Measurements from ENCODE around the gene GLOD4. TPM values are rescaled to one million over a fixed set of nuclear protein-coding genes. Genes with fewer than 3 reads are reported as not detected.

GLOD4 gene
- total RNA-seq, 1 experiment from 2014 or later: 69.7 TPM

DNA sequence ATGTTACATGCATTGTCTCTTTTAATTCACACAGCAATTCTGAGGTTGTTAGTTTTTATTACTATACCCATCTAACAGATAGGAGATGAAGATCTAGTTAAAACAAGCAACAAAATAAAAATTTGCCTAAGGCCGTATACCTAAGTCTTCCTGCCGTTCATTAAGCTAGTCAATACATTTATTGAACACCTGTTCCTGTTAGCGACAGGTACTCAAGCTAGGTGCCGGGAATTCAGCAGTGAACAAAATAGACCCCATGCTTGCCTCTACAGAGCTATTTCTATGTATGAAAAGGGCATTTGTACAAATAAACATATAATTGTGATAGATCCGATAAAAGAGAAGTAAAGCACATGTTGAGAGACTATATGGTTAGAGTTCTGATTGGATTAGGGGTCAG is 64.0 kb downstream of the GLOD4 start:
- H3K9me3 ChIP-seq: no peaks in the 10 kb centered on the region
- Mint-ChIP-seq H3K9me3 (ENCODE audit: unreplicated experiment) (no peaks in the 10 kb centered on the region), H3K27me3 (ENCODE audit: insufficient read depth, unreplicated experiment) (no peaks in the 10 kb centered on the region), H3K27ac (ENCODE audit: unreplicated experiment) (no peak overlapping the region), H3K4me3 (ENCODE audit: unreplicated experiment) (no peak overlapping the region), H3K36me3 (ENCODE audit: insufficient read depth, unreplicated experiment) (peaks cover 5% of the 10 kb centered on the region), H3K4me1 (ENCODE audit: low read depth, unreplicated experiment) (no peaks in the 10 kb centered on the region)
- no peak overlapping the region for H3K4me3 ChIP-seq (ENCODE audit: low read depth, low read length)
- no TSS peak for BruUV-seq (replicated peaks)
- TF ChIP-seq, protein P1, sequence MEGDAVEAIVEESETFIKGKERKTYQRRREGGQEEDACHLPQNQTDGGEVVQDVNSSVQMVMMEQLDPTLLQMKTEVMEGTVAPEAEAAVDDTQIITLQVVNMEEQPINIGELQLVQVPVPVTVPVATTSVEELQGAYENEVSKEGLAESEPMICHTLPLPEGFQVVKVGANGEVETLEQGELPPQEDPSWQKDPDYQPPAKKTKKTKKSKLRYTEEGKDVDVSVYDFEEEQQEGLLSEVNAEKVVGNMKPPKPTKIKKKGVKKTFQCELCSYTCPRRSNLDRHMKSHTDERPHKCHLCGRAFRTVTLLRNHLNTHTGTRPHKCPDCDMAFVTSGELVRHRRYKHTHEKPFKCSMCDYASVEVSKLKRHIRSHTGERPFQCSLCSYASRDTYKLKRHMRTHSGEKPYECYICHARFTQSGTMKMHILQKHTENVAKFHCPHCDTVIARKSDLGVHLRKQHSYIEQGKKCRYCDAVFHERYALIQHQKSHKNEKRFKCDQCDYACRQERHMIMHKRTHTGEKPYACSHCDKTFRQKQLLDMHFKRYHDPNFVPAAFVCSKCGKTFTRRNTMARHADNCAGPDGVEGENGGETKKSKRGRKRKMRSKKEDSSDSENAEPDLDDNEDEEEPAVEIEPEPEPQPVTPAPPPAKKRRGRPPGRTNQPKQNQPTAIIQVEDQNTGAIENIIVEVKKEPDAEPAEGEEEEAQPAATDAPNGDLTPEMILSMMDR (IDR thresholded peaks at IDR 0.05; ENCODE audit: insufficient read depth in 1 of 2, low read depth in 1 of 2, low read length in 1 of 2, severe bottlenecking in 1 of 2, unreplicated experiment in 1 of 2): no peak
- ChIA-PET POLR2A (no interaction called here), CTCF (no interaction called here)
- no peaks in the 10 kb centered on the region for H3K27me3 ChIP-seq (replicated peaks; ENCODE audit: control insufficient read depth, insufficient read depth, low read length)
- no peaks in the 10 kb centered on the region for H3K36me3 ChIP-seq (ENCODE audit: control insufficient read depth, insufficient read depth, low read length)
- DNase-seq: no peak
- no peaks in the 10 kb centered on the region for H3K4me1 ChIP-seq
- intact Hi-C loops (cut with micrococcal nuclease; ENCODE audit: unreplicated experiment): no loop called here

Other genes with a start within 250 kb of the GLOD4 start
- gene VPS53, start 67.4 kb downstream of the GLOD4 start, total RNA-seq (2022): 37.1 and 41.3 TPM in 2 replicates
- gene TLCD3A, start 49.7 kb downstream of the GLOD4 start, total RNA-seq (2022): 13.4 and 14.7 TPM in 2 replicates
- gene GEMIN4, start 30.0 kb downstream of the GLOD4 start, total RNA-seq (2022): 19.1 and 20.3 TPM in 2 replicates
- gene MRM3, start 73 bp upstream of the GLOD4 start, total RNA-seq (2022): 11.0 and 14.1 TPM in 2 replicates
- gene NXN, start 197.5 kb upstream of the GLOD4 start, total RNA-seq (2022): 68.4 and 76.7 TPM in 2 replicates
- 20.1 and 20.6 TPM in 2 replicates for gene TIMM22, start 214.8 kb upstream of the GLOD4 start, total RNA-seq (2022)

Measured in Caco-2 (cell line).